Neuronal stem cell (in vitro differentiated cells): ENCODE data around the gene GMPS.

Source experiments
- DNase-seq: peaks from one replicate; pipeline ENCODE4 v3.0.0-alpha.2; 2013; ENCODE audit warnings: low spot score
- H2AFZ ChIP-seq: one replicate; pipeline ENCODE4 v1.6.1; 2013; ENCODE audit warnings: mild to moderate bottlenecking, low read length, inconsistent platforms
- H2AK5ac ChIP-seq: 2 replicates; pipeline ENCODE4 v1.6.1; 2013; ENCODE audit warnings: low read depth, mild to moderate bottlenecking, inconsistent platforms, low read length, moderate library complexity, mixed read lengths
- H2BK120ac ChIP-seq: 2 replicates; pipeline ENCODE4 v1.6.1; 2013; ENCODE audit warnings: low read depth, mild to moderate bottlenecking, inconsistent platforms, low read length, moderate library complexity, mixed read lengths
- H2BK12ac ChIP-seq: one replicate; pipeline ENCODE4 v1.6.1; 2013; ENCODE audit warnings: low read length, inconsistent platforms
- H2BK15ac ChIP-seq: 2 replicates; pipeline ENCODE4 v1.6.1; 2013; ENCODE audit warnings: mild to moderate bottlenecking, low read length, inconsistent platforms, mixed read lengths
- H2BK5ac ChIP-seq: one replicate; pipeline ENCODE4 v1.6.1; 2013; ENCODE audit warnings: inconsistent platforms, mild to moderate bottlenecking, low read length, moderate library complexity
- H3K14ac ChIP-seq: one replicate; pipeline ENCODE4 v1.6.1; 2013; ENCODE audit warnings: low read length, inconsistent platforms
- H3K18ac ChIP-seq: 2 replicates; pipeline ENCODE4 v1.6.1; 2013; ENCODE audit warnings: low read length, inconsistent platforms
- H3K23ac ChIP-seq: 2 replicates; pipeline ENCODE4 v1.6.1; 2013; ENCODE audit warnings: low read depth, mild to moderate bottlenecking, mixed read lengths, low read length, inconsistent platforms; ENCODE audit not compliant: poor library complexity
- H3K27ac ChIP-seq: replicated peaks from 3 replicates; pipeline ENCODE4 v1.5.1; 2013; ENCODE audit warnings: low read length, inconsistent platforms
- H3K27me3 ChIP-seq, 3 experiments: 2 replicates each; pipeline ENCODE4 v1.6.1; 2013; ENCODE audit warnings: low read length in 3 of 3, mild to moderate bottlenecking in 2 of 3, inconsistent platforms in 1 of 3, low read depth in 1 of 3, mixed read lengths in 1 of 3, moderate library complexity in 1 of 3; ENCODE audit not compliant: control insufficient read depth in 3 of 3, insufficient read depth in 3 of 3
- H3K36me3 ChIP-seq, 2 donors: replicated peaks in 1 of 2; 2 replicates each; pipeline ENCODE4 v1.6.1; 2013; ENCODE audit warnings: low read length in 2 of 2; ENCODE audit not compliant: control insufficient read depth in 2 of 2, insufficient read depth in 2 of 2
- H3K4ac ChIP-seq: 2 replicates; pipeline ENCODE4 v1.6.1; 2013; ENCODE audit warnings: inconsistent platforms, mild to moderate bottlenecking, low read length, moderate library complexity
- H3K4me1 ChIP-seq, 2 donors: 1 replicate in 1 of 2; 2 replicates in 1 of 2; pipeline ENCODE4 v1.6.1; 2013; ENCODE audit warnings: low read length in 2 of 2, low read depth in 1 of 2; ENCODE audit not compliant: control insufficient read depth in 2 of 2, insufficient read depth in 1 of 2
- H3K4me2 ChIP-seq: one replicate; pipeline ENCODE4 v1.6.1; 2013; ENCODE audit warnings: mild to moderate bottlenecking, low read length, inconsistent platforms; ENCODE audit not compliant: insufficient read depth, poor library complexity, severe bottlenecking
- H3K4me3 ChIP-seq, 2 donors: 2 replicates each; pipeline ENCODE4 v1.5.1; 2013; ENCODE audit warnings: low read length in 2 of 2, mild to moderate bottlenecking in 2 of 2, inconsistent platforms in 1 of 2, moderate library complexity in 1 of 2
- H3K79me1 ChIP-seq: one replicate; pipeline ENCODE4 v1.6.1; 2013; ENCODE audit warnings: low read depth, mild to moderate bottlenecking, inconsistent platforms, low read length, moderate library complexity
- H3K9ac ChIP-seq: one replicate; pipeline ENCODE4 v1.6.1; 2013; ENCODE audit warnings: mild to moderate bottlenecking, low read depth, low read length, inconsistent platforms; ENCODE audit not compliant: poor library complexity
- H3K9me3 ChIP-seq, 2 donors: replicated peaks in 1 of 2; 2 replicates each; pipeline versions ENCODE3 to v1.6.1; 2013; ENCODE audit warnings: low read length in 2 of 2, mild to moderate bottlenecking in 2 of 2, inconsistent platforms in 1 of 2, low read depth in 1 of 2, mixed read lengths in 1 of 2, moderate library complexity in 1 of 2; ENCODE audit not compliant: control insufficient read depth in 2 of 2, insufficient read depth in 1 of 2
- H4K8ac ChIP-seq: one replicate; pipeline ENCODE4 v1.6.1; 2013; ENCODE audit warnings: low read depth, mild to moderate bottlenecking, inconsistent platforms, low read length, moderate library complexity
- H4K91ac ChIP-seq: one replicate; pipeline ENCODE4 v1.6.1; 2013; ENCODE audit warnings: low read length, low read depth, mild to moderate bottlenecking, inconsistent platforms; ENCODE audit not compliant: poor library complexity
- WGBS, 2 donors: extraction: QIAGEN DNeasy Blood & Tissue Kit; methylation state at CpG; one replicate each; pipeline ENCODE4 v1.1.7; 2013; ENCODE audit warnings: missing lambda C conversion rate in 2 of 2, mixed read lengths in 1 of 2; ENCODE audit not compliant: insufficient read length in 2 of 2, insufficient replicate concordance in 1 of 2; ENCODE audit errors: extremely low coverage in 2 of 2; 5-methylcytosine and 5-hydroxymethylcytosine counted together

GMPS gene

DNA sequence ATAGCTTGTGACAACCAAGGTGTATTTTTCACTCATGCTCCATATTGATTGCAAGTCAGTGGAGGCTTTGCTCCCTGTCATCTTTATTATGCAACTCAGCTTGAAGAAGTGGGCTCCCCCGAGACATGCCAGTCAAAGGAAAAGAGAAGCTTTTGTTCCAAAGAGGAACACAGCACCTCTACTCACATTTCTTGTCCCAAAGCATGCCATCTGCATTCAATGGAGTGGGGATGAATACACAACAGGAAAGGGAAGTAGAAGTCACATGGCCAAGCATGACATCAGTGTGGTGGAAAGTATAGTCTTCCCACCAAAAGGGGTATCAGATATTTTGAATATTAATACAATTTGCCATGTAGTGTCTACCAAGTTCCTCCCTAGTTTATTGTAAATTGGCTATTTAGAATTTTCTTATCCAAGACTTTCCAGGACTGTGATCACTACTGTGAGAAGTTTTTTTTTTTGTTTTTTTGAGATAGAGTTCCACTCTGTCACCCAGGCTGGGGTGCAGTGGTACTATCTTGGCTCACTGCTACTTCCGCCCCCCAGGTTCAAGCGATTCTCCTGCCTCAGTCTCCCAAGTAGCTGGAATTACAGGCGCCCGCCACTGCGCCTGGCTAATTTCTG lies 114.5 kb downstream of the GMPS start:
- H2BK12ac ChIP-seq = no peak overlapping the region
- no peak overlapping the region for H3K14ac ChIP-seq
- H4K8ac ChIP-seq = no peak overlapping the region
- peaks cover 3 to 5% of the 10 kb centered on the region in 2 donors for H3K4me1 ChIP-seq
- no peak overlapping the region for H3K4ac ChIP-seq
- H3K79me1 ChIP-seq = no peaks in the 10 kb centered on the region
- H2AFZ ChIP-seq = no peak overlapping the region
- no peak overlapping the region for H4K91ac ChIP-seq
- no peaks in the 10 kb centered on the region for H3K36me3 ChIP-seq
- H2BK120ac ChIP-seq = no peak overlapping the region
- peak overlapping the region; percentile 64 for H3K18ac ChIP-seq
- H2BK15ac ChIP-seq = no peak overlapping the region
- no peak overlapping the region for H3K23ac ChIP-seq
- no peak overlapping the region for H2BK5ac ChIP-seq
- no peak overlapping the region for H3K4me2 ChIP-seq
- no peak overlapping the region for H3K4me3 ChIP-seq
- DNase-seq = no peak
- no peak overlapping the region for H2AK5ac ChIP-seq
- no CpG with 5 or more reads among the region's 6 CpGs for WGBS, 2 donors
- no peaks in the 10 kb centered on the region for H3K27me3 ChIP-seq
- no peaks in the 10 kb centered on the region for H3K9me3 ChIP-seq
- no peak overlapping the region for H3K9ac ChIP-seq
- H3K27ac ChIP-seq = no peak overlapping the region

DNA sequence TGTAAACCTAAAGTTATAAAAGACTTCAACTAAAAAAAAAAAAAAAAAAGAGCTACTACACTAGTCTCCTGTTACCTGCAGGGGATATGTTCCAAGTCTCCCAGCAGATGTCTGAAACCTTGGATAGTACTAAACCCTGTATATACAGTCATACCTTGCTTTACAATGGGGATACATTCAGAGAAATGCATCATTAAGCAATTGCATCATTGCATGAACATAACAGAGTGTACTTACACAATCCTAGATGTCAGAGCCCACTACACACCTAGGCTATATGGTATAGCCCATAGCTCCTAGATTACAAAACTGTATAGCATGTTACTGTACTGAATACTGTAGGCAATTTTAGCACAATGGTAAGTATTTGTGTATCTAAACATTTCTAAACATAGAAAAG lies 119.1 kb downstream of the GMPS start:
- no peak overlapping the region for H3K14ac ChIP-seq
- no peak overlapping the region for H3K27ac ChIP-seq
- H3K4ac ChIP-seq = no peak overlapping the region
- H4K8ac ChIP-seq = no peak overlapping the region
- H3K4me1 ChIP-seq = peaks cover 5% of the 10 kb centered on the region in 2 donors
- H3K23ac ChIP-seq = no peak overlapping the region
- H2BK12ac ChIP-seq = no peak overlapping the region
- H2BK120ac ChIP-seq = no peak overlapping the region
- no peak overlapping the region for H2BK15ac ChIP-seq
- H2AK5ac ChIP-seq = no peak overlapping the region
- no peak overlapping the region for H3K4me2 ChIP-seq
- no peak overlapping the region for H4K91ac ChIP-seq
- no peak overlapping the region for H3K9ac ChIP-seq
- H3K18ac ChIP-seq = no peak overlapping the region
- H2BK5ac ChIP-seq = no peak overlapping the region
- no peak for DNase-seq
- H3K4me3 ChIP-seq = no peak overlapping the region
- no peaks in the 10 kb centered on the region for H3K27me3 ChIP-seq
- no peak overlapping the region for H2AFZ ChIP-seq
- H3K36me3 ChIP-seq = no peaks in the 10 kb centered on the region
- no peaks in the 10 kb centered on the region for H3K9me3 ChIP-seq
- no peaks in the 10 kb centered on the region for H3K79me1 ChIP-seq

DNA sequence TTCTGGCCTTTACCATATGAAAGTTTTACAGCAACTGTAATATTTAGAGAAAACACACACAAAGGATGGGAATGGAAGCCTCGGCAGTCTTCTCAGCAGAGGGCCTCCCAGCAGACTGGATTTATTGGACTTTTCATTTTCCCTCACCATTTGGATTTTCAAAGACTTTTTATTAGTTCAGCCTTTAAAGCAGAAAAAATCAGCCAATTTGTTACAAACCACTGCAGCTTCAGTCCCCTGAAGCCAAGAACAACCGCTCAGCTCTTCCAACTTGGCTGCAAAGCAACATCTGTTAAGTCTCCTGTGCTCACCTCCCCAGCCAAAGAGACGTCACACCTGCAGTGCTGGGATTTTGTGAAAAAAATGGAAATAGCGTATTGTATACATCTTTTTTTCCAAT lies 120.8 kb downstream of the GMPS start:
- H3K14ac ChIP-seq = no peak overlapping the region
- no peak overlapping the region for H2BK12ac ChIP-seq
- H3K9me3 ChIP-seq = no peaks in the 10 kb centered on the region
- peaks cover 0 to 2% of the 10 kb centered on the region in 2 donors for H3K4me1 ChIP-seq
- no peak overlapping the region for H3K9ac ChIP-seq
- no peaks in the 10 kb centered on the region for H3K79me1 ChIP-seq
- H3K4me2 ChIP-seq = no peak overlapping the region
- H4K8ac ChIP-seq = no peak overlapping the region
- H4K91ac ChIP-seq = no peak overlapping the region
- H2AK5ac ChIP-seq = no peak overlapping the region
- no peak overlapping the region for H3K23ac ChIP-seq
- no peak overlapping the region for H2BK120ac ChIP-seq
- H3K27ac ChIP-seq = no peak overlapping the region
- no CpG with 5 or more reads among the region's 4 CpGs for WGBS, 2 donors
- no peak overlapping the region for H3K4me3 ChIP-seq
- H2BK15ac ChIP-seq = no peak overlapping the region
- H3K4ac ChIP-seq = no peak overlapping the region
- no peak overlapping the region for H2BK5ac ChIP-seq
- H3K36me3 ChIP-seq = no peaks in the 10 kb centered on the region
- no peak for DNase-seq
- H3K18ac ChIP-seq = no peak overlapping the region
- peak overlapping the region; percentile 66 for H2AFZ ChIP-seq
- no peaks in the 10 kb centered on the region for H3K27me3 ChIP-seq

DNA sequence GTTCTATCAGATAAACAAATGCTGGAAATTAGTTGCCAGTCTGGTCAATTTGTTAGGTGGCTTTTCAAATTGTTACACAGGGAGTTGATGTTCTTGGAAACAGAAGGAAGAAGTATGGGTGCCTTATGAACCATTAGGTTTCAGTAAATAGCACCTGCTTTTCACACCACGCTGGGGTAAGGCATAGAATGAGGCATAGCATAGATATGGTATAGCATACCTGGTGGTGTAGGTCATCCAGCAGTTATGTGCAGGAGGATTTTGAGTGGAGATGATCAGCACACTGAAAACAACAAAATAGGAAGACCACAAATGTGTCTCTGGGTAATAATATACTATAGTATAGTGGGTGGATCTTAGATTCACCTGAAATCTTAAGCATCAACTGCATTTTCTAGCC lies 121.4 kb downstream of the GMPS start:
- no peak for DNase-seq
- Histone ChIP-seq H3K36me3 (no peaks in the 10 kb centered on the region), H3K14ac (no peak overlapping the region), H3K79me1 (no peaks in the 10 kb centered on the region), H3K4me1 (peaks cover 0 to 2% of the 10 kb centered on the region in 2 donors), H2BK5ac (no peak overlapping the region), H3K27me3 (no peaks in the 10 kb centered on the region), H3K18ac (no peak overlapping the region), H4K8ac (no peak overlapping the region), H2BK15ac (no peak overlapping the region), H3K27ac (no peak overlapping the region), H3K23ac (no peak overlapping the region), H3K9ac (no peak overlapping the region), H3K4ac (no peak overlapping the region), H3K4me2 (no peak overlapping the region), H4K91ac (no peak overlapping the region), H2AK5ac (no peak overlapping the region), H2BK12ac (no peak overlapping the region), H3K4me3 (no peak overlapping the region), H2BK120ac (no peak overlapping the region), H2AFZ (no peak overlapping the region), H3K9me3 (no peaks in the 10 kb centered on the region)
- no CpG with 5 or more reads among the region's 1 CpG for WGBS, 2 donors
